Activated CD8-positive, alpha-beta memory T cell treated with anti-CD3 and anti-CD28 coated beads, Interleukin-2, amount 50 U/mL, for 24 hours (primary cell): ENCODE data around the gene MRPS17.

Experiments used
- DNase-seq: peaks from one replicate; pipeline ENCODE4 v3.0.0-alpha.2; 2020; ENCODE audit errors: extremely low read depth

MRPS17 gene

GRCh38 chr7:55970978-55971377, 19.3 kb downstream of the MRPS17 start:
- no peak for DNase-seq

GRCh38 chr7:55973747-55974250, 22.1 kb downstream of the MRPS17 start:
- no peak for DNase-seq

- DNase-seq: no peak
Observed at GRCh38 chr7:55975988-55976633, 24.4 kb downstream of the MRPS17 start.

- no peak for DNase-seq
Observed at GRCh38 chr7:55977831-55978230, 26.2 kb downstream of the MRPS17 start.

GRCh38 chr7:55980266-55980665, 28.6 kb downstream of the MRPS17 start:
- DNase-seq: no peak

- no peak for DNase-seq
Observed at GRCh38 chr7:55983537-55983936, 31.9 kb downstream of the MRPS17 start.

GRCh38 chr7:55992346-55992745, 40.7 kb downstream of the MRPS17 start:
- no peak for DNase-seq

- DNase-seq: no peak
Observed at GRCh38 chr7:55996856-55997500, 45.3 kb downstream of the MRPS17 start.

- DNase-seq: no peak
Observed at GRCh38 chr7:56003749-56004148, 52.1 kb downstream of the MRPS17 start.
